OCI-M2 (cell line): ENCODE data around the gene MYOD1.

Source experiments
- DNase-seq: peaks from one replicate; lab custom pipeline; 2025; ENCODE audit not compliant: unreplicated experiment; lab: John Stamatoyannopoulos, UW

Gene MYOD1

GRCh38 chr11:17748761-17749721, 29.7 kb downstream of the MYOD1 start:
- DNase-seq: no peak

- no peak for DNase-seq
Observed at GRCh38 chr11:17750013-17750800, 30.8 kb downstream of the MYOD1 start.

- DNase-seq: no peak
Observed at GRCh38 chr11:17750801-17751165, 31.4 kb downstream of the MYOD1 start.

- no peak for DNase-seq
Observed at GRCh38 chr11:17751558-17751957, 32.2 kb downstream of the MYOD1 start.

GRCh38 chr11:17752144-17752543, 32.8 kb downstream of the MYOD1 start:
- DNase-seq: no peak

- DNase-seq: no peak
Observed at GRCh38 chr11:17753153-17753552, 33.8 kb downstream of the MYOD1 start.

GRCh38 chr11:17753641-17754040, 34.3 kb downstream of the MYOD1 start:
- DNase-seq: no peak

GRCh38 chr11:17755891-17756290, 36.5 kb downstream of the MYOD1 start:
- DNase-seq: no peak

GRCh38 chr11:17760102-17761029, 41.0 kb downstream of the MYOD1 start:
- no peak for DNase-seq

GRCh38 chr11:17762309-17762974, 43.1 kb downstream of the MYOD1 start:
- no peak for DNase-seq

GRCh38 chr11:17763244-17763643, 43.9 kb downstream of the MYOD1 start:
- no peak for DNase-seq

GRCh38 chr11:17763703-17764102, 44.3 kb downstream of the MYOD1 start:
- DNase-seq: no peak

GRCh38 chr11:17764446-17765218, 45.3 kb downstream of the MYOD1 start:
- no peak for DNase-seq

- DNase-seq: no peak
Observed at GRCh38 chr11:17765356-17766072, 46.1 kb downstream of the MYOD1 start.

GRCh38 chr11:17766073-17766359, 46.6 kb downstream of the MYOD1 start:
- no peak for DNase-seq

- no peak for DNase-seq
Observed at GRCh38 chr11:17766590-17766989, 47.2 kb downstream of the MYOD1 start.

GRCh38 chr11:17767301-17767885, 48.0 kb downstream of the MYOD1 start:
- no peak for DNase-seq

GRCh38 chr11:17767914-17768313, 48.5 kb downstream of the MYOD1 start:
- no peak for DNase-seq

- DNase-seq: no peak
Observed at GRCh38 chr11:17768547-17768946, 49.2 kb downstream of the MYOD1 start.
